Stimulated activated CD4-positive, alpha-beta T cell treated with anti-CD3 and anti-CD28 coated beads, Interleukin-12 subunit alpha, Interleukin-12 subunit beta, amount 100 ng/mL, for 24 hours (primary cell): ENCODE measurements around the gene UNC5A.

Experiments used
- DNase-seq, 2 experiments: peaks; one replicate each; pipeline ENCODE4 v3.0.0-alpha.2; 2020; ENCODE audit warnings: low read depth in 2 of 2

Gene UNC5A

DNA sequence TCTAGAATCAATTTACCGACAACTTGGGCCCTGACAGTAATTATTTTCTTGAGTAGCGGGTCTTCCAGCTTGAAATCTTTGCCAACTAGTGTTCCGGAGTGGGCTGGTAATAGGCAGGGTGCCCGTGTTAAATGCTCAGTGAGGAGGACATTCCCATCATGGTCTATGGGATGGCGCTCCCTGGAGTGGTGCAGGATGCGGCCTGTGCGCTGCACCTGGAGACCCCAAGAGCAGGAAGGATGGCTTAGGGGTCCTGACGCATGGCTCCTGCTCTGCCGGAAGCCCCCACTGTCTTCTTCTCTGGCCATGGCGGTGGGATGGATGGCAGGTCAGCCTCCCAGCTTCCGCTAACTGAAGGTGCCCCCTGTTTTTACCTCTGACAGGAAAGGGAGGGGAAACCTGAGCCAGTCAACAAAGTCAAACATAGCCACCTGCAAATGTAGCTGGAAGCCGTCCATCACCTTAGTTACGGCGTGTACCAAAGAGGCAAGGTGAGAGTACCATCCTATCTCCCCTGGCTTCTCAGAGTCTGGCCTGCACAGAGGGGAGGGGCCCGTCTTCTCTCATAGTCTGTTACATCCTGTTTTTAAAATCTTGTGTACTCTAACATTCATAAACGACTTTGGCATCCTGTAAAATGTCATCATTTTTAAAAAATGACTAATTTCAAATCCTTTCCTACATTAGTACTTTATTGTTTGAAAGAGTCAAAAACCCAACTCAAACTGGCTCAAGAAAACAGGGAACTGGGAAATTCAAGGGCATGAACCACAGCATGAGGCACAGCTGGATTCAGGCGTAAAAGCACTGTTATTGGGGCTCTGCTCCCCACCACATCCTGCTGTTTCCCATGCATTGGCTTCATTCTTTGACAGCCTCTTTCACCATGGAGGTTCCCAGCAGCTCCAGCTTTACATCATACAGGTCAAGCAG, 28.5 kb upstream of the UNC5A start:
- DNase-seq, result no peak

DNA sequence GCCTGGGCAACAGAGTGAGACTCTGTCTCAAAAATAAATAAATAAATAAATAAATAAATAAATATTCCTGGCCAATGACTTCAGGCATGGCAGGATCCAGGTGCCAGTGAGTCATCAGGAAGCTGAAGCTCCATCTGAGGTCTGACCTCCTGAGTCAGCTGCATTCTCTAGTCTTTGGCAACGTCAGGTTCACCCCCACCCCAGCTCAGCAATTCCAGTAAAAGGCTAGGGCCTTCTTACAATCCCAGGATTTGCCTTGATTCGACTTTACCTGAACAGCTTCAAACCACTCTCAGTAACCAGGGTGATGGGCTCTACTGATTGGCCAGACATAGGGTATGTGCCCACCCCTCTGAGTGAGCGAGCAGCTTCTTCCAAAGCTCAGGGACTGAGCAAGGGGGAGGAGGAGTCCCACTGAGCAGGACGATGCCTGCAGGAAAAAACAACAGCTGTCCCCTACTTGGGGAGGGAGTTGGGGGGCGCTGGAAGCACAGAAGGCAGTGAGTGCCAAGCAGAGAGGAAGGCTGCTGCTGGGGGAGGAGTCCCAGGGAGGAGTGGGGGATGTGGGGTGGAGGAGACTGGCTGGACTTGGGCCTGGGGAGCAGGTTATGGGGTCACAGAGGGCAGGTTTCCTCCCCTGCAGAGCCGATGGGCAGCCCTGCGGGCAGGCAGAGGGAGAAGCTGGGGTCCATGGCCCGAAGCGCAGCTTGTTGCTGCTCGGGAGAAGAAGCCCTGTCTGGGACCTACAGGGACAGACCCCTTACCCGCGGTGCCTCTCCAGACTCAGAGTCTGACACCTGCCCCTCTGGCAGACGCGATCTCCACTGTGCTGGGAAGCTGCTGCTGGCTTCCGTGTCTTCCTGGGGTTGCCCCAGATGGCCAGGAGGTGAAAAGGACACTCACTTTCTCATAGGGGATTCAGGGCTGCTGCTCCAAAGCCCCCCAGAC, 25.9 kb upstream of the UNC5A start:
- no peak for DNase-seq

DNA sequence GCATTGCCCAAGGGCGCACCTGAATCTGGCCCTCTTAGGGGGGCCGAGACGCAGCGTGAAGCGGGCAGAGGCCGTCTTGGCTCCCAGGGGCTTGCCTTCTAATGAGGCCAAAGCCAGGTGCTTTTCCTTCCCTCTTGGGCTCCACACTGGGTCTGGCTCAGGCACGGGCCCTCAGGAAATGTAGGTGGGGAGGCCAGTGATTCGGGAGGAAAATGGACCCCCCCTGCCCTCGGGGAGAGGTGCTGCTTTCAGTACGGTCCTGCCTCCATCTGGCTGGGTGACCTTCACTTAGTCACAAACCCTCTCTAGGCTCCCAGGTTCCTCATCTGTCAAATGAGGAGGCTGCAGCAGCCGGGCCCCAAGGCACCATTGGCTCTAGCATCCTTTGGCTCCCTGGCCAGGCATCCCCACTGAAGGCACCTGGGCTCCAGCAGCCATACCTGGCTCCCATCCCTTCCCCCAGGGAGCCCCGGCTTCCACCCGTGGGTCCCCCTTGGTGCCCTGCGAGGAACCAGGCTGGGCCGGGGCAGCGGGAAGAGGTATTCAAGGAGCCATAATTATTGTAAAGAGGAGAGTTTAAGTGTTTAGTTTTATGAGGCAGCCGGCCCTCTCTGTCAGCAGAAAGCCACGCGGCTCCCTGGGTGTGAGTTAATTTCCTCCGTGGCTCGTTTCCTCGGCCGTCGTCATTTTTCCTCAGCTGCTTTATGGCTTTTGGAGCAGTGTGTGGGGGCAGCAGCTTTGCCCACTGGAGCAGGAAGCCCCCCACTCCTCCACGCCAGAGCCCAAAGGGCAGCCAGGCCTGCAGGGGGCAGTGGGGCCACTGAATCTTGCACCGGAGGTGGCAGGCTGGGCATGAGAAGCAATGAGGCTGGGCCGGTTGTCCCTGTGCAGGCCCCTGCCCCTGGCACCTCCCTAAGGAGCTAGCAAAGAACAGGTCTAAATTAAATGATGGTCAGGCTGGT, 24.9 kb upstream of the UNC5A start:
- DNase-seq, result no peak

DNA sequence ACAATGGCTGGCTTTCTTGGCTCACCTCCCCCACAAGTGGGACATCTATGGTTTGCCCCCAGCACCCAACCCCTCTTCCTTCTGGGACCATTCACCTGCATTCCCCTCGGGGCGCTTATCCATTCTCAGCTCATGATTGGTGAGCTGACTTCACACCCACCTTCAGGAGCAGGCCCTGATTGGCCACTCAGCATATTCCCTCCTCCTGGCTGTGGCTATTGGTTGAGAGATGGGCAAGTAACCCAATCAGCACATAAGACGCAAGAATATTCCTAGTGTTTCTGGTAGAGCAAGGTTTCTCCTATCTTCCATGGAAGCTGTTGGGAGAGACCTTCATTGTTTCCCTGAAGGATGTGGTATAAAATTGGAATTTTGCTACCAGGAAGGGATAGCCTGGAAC, 22.7 kb upstream of the UNC5A start:
- no peak for DNase-seq

DNA sequence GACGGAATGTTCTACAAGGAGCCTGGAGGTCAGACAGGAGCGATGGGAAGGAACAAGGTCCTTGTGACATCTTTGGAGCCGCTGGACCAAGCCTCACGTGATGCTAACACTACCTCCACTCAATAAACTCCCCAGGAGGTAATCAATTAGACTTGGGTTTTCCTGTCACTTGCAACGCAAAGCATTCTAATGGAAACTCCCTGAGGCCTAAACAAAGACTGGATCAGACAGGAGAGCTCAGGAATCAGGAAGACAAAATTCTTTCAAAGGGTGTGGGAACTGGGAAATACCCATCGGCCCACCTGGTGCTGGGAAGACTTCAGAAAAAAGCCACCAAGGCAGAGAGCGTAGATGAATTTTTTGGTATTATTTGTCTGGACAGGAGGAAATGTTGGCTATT, 22.3 kb upstream of the UNC5A start:
- DNase-seq, result no peak

DNA sequence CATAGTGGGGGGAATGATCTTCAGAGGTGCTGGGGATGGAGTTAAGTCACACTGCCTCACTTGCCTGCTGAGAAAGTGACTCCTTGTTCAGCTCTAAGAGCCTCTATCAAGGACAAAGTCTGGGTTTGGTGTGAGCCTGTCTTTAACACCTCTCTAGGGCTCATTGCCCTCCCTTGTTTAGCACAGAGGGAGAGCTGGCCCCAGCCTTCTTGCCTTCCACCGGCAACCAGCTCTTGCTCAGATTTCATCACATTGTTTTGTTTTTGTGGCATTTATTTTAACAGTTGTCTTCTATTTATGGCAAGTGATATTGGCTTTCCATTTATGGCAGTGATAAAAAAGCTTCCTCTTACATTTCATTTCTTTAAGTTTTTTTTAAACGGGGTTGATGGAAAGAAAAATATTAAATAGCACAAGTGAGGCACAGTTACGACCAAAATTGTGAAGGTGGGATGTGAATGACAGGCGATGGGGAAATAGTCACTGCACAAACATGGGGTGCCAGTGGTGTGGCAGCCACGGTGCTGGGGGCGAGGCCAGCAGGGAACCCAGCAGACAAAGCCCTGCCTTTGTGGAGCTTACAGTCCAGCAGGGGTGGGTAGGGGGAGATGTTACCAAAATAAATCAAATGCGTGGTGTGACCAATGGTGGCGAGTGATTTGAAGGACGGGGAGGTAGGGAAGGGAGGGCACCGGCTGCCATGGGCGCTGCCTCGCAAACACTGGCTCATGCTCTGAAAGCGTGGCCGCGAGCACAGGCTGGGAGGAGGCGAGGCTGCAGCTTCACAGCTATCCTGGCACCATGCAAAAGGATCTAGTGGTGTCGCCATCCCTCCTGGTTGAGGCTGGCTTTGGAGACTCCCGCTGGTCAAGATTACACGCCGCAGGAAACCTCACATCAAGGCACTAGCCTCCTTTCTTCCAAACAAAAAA, 21.2 kb upstream of the UNC5A start:
- DNase-seq, result no peak

DNA sequence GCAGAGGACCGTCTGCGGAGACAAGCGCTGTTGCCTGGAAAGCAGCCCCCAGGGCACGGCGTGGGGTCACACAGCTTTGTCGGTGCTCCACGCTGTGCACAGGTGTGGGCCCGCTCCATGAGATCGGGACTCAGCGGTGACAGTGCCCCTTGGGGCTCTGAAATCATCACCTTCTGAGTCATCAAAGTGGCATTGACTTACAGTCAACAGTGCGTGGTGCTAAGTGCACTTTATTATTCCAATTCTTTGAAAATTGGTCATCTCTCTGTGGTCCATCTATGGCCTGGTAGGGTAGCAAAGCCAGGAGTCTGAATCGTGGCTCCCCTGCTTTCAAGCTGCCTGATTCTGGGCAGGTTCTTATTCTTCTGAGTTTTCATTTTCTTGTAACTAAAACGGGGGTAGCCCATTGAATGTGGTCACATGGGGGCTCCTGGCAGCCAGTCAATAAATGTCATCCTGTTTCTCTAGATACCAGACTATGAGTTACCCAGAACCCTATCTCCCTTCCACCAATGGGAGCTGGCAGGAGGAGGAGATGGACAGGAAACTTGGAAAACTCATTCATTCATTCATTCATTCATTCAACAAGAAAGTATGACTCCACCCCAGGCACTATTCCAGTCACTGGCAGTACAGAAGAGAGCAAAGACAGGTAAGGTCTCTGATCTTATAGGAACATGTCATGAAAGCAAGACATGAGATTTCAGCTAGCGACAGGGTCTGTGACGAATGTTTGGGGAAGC, 20.3 kb upstream of the UNC5A start:
- DNase-seq, result no peak

DNA sequence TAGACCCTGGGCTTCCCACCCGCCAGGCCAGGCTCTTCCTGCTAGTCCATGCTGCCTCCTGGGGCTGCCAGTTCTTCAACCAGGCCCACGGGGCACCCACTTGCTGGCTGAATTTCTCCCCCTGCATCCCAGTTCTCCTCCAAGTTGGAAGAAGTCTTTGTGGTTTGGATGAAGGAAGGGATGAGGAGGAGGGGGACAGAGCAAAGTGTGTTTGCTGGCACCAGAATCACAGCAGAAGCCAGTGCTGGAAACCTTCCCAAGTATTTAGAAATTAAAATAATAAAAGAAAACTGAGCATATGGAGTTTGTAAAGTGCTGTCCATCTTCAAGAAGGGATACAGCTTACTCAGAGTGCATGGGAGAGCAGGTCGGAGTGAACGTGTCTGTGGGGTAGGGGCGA, 19.4 kb upstream of the UNC5A start:
- DNase-seq, result no peak

DNA sequence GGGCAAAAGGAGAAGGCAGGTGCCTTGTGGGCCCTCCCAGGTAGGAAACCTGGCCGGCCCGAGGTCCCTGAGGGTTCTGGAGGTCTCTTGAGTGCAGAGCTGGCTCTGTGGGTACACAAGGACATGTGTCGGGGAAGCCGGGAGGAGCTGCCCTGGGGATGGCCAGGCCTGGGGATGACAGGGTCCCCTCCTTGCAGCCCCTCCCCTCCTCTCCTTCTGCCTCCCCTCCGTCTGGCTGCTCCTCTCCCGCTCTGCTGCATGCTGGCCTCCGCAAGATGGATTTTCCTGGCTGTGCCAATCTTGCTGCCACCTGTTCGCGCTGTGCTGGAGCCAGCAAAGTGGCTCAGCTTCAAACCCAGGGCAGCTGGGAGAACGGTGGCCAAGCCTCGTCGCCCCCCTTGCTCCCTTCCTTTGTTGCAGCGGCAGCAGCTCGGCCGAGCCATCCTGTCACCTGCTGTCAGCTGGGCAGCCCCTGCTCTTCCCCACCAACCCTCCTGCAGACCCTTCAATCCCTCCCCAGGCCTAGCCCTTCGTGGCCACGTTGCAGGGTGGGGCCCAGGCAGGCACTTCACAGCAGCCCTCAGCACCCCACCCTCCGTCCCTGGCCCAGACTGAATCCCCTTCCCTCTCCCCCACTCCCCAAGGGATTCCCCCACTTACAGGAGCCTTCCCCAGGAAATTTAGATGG, 17.6 kb upstream of the UNC5A start:
- no peak for DNase-seq

DNA sequence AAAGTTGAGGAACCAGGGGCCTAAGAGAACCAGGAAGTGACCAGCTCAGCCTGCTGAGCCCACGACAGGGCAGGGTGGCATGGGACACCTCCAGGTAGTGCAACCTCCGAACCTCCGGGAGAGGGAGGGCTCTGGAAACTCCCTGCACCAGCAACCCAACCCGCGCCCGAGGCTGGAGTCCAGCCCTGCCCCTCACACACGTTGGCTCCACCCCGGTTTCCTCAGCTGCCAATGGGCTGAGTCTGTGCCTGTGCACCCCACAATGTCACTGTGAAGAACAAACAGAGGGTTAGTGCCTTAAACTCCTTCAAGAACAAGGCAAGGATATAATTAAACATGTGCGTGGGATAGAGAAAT, 17.0 kb upstream of the UNC5A start:
- DNase-seq, result no peak

DNA sequence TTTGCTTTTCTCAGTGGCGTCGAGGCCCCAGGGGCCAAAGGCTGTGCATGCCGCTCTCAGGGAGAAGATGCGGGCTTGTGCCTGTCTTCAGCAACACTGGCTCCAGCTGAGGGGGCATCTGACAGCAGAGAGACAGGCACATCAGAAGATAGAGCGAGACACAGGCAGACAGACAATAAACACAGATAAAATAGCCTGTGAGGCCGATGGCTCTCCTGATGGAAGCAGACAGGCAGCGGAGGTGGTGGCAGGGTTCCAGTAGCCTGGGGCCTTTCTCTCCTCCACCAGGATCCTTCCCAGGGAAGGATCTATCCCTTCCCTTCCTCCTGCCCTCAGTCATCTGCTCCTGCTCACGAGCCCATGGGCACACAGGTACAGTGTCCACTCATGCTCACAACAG, 16.6 kb upstream of the UNC5A start:
- DNase-seq, result no peak

DNA sequence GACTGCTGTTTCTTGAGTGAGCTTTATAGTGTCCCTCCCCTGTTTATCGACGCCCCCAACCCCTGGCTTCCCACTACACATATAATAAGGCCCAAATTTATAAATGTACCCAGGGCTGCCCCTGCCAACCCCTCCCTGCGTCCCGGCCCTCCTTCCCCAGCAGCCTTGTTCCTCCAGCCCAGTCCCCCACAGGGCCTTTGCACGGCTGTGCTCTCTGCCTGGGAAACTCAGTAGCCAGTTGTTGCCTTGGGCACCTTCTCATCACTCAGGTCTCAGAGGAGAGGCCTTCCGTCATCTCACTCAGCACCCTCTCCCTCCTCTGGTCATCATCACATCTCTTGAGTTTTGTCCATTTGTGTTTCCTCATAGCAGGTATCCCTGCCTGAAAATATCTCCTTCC, 15.8 kb upstream of the UNC5A start:
- DNase-seq, result no peak

DNA sequence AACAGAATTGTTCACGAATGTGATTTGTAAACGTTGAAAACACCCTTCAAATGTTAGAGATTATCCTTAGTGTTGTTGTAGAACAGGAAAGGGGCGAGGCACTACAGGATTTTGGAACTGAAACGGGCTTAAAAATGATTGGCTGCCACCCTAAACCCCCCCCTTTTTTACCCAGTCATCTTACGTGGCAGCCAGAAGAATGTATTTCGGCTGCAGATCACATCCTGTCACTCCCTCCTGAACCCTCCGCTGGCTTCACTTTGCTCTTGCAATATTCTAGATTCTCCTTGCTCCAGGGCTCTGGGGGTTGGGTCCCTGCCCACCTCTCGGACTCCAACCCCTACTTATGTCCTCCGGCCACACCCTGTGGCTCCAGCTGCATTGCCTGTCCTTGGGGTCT, 13.9 kb upstream of the UNC5A start:
- no peak for DNase-seq

DNA sequence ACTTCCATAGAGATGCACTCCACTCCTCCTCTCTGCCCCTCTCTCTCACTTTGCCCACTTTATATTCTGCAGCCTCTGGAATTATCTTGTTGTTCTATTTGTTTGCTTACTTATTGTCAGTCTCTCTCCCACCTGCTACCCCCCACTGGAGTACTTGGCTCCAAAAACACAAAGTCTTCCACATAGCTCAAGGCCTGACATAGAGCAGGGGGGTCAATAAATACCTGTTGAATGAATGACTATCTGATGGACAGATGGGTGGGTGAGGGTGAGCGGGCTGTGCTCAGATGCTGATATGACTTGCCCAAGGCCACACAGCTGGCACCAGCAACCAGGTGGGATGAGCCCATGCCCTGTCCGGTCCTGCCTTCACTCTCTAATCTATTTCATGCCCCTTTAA, 13.4 kb upstream of the UNC5A start:
- DNase-seq, result no peak

DNA sequence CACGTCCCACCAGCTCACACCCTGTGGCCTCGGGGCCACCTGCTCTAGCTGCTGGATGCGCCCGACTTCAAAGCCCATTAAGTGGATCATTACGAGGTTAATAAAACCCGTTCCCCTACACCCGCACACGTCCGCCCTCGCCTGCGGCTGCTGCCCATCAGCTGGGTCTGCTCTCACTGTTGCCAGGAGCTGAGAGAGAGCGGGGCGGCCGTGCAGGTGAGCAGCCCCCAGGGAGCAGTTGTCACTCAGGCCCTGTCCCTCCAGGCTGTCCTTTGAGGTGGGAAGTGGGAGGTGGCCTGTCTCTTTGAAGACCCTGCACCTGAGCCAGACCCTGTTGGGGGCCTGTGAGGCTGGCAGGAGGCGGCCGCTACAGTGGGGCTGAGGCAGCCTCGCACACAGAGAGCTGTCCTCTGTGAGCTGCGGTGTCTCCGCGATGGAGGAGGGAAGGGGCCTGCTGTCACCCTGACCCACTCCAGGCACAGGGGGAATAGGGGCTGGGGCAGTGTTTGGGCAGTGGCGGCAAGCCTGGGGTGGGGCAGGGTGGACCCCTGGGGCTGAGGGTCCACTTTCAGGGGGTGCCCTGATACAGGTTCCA, 12.8 kb upstream of the UNC5A start:
- DNase-seq, result no peak

DNA sequence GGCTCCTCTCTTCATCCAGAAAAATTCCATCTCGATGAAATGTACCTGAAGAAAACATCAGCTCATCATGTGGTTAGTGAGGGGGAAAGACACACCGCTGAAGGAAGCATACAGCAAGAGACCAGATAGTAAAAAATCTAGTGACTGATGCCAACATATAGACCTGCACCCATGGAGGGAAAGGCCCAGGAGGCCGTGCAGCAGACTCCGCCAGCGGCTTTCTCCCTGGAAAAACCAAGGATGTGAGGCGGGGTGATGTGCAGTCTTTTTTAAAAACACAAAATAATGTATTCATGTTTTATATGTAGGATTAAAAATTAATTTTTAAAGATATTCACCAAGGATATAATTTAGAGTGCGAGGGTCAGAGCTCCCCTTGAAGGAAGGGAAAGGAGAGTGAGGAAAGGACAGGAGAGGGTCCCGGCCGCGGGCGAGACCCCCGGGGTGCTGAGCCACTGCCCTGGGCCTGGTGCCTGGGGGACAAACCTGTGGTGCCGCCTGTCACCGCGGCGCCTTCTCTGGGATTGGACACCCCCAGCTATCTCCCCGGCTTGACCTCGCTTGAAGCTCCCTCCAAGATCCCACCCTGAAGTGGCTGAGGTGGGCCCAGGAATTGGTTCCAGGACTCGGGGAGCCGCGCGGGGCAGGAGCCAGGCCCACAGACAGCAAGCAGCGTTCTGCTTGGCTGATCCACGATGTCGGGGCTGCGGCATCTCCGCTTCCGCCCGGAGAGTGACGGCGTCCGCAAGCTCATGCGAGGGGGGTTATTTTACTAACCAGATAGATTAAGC, 12.1 kb upstream of the UNC5A start:
- no peak for DNase-seq

DNA sequence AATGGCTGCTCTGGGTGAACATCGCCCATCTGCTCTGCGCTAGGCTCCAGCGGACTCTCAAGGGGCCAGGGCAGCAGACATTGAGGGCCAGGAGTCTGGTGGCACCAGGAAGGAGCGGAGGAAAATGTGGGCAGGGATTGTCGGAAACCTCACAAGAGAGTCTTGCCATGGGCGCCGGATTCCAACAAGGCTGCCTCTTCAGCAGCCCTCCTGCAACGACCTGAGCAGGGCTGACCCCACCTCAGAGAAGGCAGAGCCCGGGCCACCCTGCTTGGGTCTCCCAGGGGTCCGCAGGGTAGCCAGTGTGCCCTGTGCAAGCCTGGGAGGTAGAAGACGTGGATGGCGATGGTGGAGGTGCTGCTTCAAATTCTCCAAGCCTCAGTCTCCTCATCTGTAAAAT, 11.4 kb upstream of the UNC5A start:
- DNase-seq, result no peak

DNA sequence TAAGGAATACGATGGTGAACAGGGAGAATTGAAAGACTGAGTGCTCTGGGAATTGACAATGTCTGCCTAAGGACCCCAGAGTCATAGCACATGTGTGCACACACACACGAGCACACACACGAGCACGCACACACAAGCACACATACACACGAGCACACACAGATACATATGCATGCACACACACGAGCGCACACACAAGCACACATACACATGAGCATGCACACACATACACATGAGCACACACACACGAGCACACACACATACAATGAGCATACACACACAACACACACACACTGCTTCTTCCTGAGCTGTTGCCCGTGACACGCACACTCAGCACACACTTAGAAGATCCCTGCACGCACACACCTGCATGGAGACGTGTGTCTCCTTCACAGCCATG, 10.9 kb upstream of the UNC5A start:
- no peak for DNase-seq
